ENCODE measurements around the gene TOMM5.

The TOMM5 gene

GRCh38 chr9:37617161-37617560, 24.8 kb upstream of the TOMM5 start:
- Histone ChIP-seq H3K9me2 (replicated peaks; ENCODE audit: insufficient read depth, low read length) (no peaks in the 10 kb centered on the region), H3K4me1 (ENCODE audit: low read length) (no peaks in the 10 kb centered on the region), H3K27ac (ENCODE audit: low read length) (no peak overlapping the region), H3K4me2 (ENCODE audit: low read depth, low read length) (no peak overlapping the region), H3F3A (ENCODE audit: insufficient read depth, low read length) (no peaks in the 10 kb centered on the region), H3K9me3 (replicated peaks; ENCODE audit: insufficient read depth, low read length) (no peaks in the 10 kb centered on the region), H3K4me3 (ENCODE audit: low read length) (no peak overlapping the region), H3K9ac (ENCODE audit: low read length) (no peak overlapping the region), H3K36me3 (replicated peaks; ENCODE audit: insufficient read depth, low read length) (no peaks in the 10 kb centered on the region), H4K20me1 (ENCODE audit: insufficient read depth, low read length) (no peaks in the 10 kb centered on the region), H2AFZ (ENCODE audit: low read length) (no peak overlapping the region), H3K27me3 (replicated peaks; ENCODE audit: insufficient read depth, low read length) (no peaks in the 10 kb centered on the region), H3K79me2 (ENCODE audit: low read length) (no peaks in the 10 kb centered on the region)
- DNase-seq: no peak
- TF ChIP-seq CTCF (IDR thresholded peaks at IDR 0.05; ENCODE audit: low read length) (no peak), EZH2phosphoT487 (IDR thresholded peaks at IDR 0.05; ENCODE audit: low read length) (no peak), EZH2 (optimal IDR thresholded peaks at IDR 0.05; ENCODE audit: low read depth, low read length) (no peak)

- Histone ChIP-seq H3K9ac (ENCODE audit: low read length) (no peak overlapping the region), H3K9me2 (replicated peaks; ENCODE audit: insufficient read depth, low read length) (no peaks in the 10 kb centered on the region), H3K4me3 (ENCODE audit: low read length) (no peak overlapping the region), H3K27ac (ENCODE audit: low read length) (no peak overlapping the region), H3K79me2 (ENCODE audit: low read length) (no peaks in the 10 kb centered on the region), H3K4me1 (ENCODE audit: low read length) (peaks cover 3% of the 10 kb centered on the region; the same call in 1 of the 2 replicates), H4K20me1 (ENCODE audit: insufficient read depth, low read length) (no peaks in the 10 kb centered on the region), H3K27me3 (replicated peaks; ENCODE audit: insufficient read depth, low read length) (no peaks in the 10 kb centered on the region), H3K9me3 (replicated peaks; ENCODE audit: insufficient read depth, low read length) (no peaks in the 10 kb centered on the region), H3F3A (ENCODE audit: insufficient read depth, low read length) (no peaks in the 10 kb centered on the region), H2AFZ (ENCODE audit: low read length) (no peak overlapping the region), H3K36me3 (replicated peaks; ENCODE audit: insufficient read depth, low read length) (no peaks in the 10 kb centered on the region), H3K4me2 (ENCODE audit: low read depth, low read length) (no peak overlapping the region)
- TF ChIP-seq EZH2phosphoT487 (IDR thresholded peaks at IDR 0.05; ENCODE audit: low read length) (no peak), CTCF (IDR thresholded peaks at IDR 0.05; ENCODE audit: low read length) (no peak), EZH2 (optimal IDR thresholded peaks at IDR 0.05; ENCODE audit: low read depth, low read length) (no peak)
- peak; percentile 16 for DNase-seq
Observed at GRCh38 chr9:37611961-37612360, 19.6 kb upstream of the TOMM5 start.

- Histone ChIP-seq H4K20me1 (ENCODE audit: insufficient read depth, low read length) (no peaks in the 10 kb centered on the region), H2AFZ (ENCODE audit: low read length) (no peak overlapping the region), H3K4me1 (ENCODE audit: low read length) (peaks cover 3% of the 10 kb centered on the region), H3F3A (ENCODE audit: insufficient read depth, low read length) (no peaks in the 10 kb centered on the region), H3K4me2 (ENCODE audit: low read depth, low read length) (no peak overlapping the region), H3K9me2 (replicated peaks; ENCODE audit: insufficient read depth, low read length) (no peaks in the 10 kb centered on the region), H3K9ac (ENCODE audit: low read length) (no peak overlapping the region), H3K79me2 (ENCODE audit: low read length) (no peaks in the 10 kb centered on the region), H3K4me3 (ENCODE audit: low read length) (no peak overlapping the region), H3K9me3 (replicated peaks; ENCODE audit: insufficient read depth, low read length) (no peaks in the 10 kb centered on the region), H3K27ac (ENCODE audit: low read length) (no peak overlapping the region), H3K36me3 (replicated peaks; ENCODE audit: insufficient read depth, low read length) (no peaks in the 10 kb centered on the region), H3K27me3 (replicated peaks; ENCODE audit: insufficient read depth, low read length) (no peaks in the 10 kb centered on the region)
- no peak for TF ChIP-seq EZH2 (optimal IDR thresholded peaks at IDR 0.05; ENCODE audit: low read depth, low read length)
- no peak for TF ChIP-seq CTCF (IDR thresholded peaks at IDR 0.05; ENCODE audit: low read length)
- no peak for TF ChIP-seq EZH2phosphoT487 (IDR thresholded peaks at IDR 0.05; ENCODE audit: low read length)
- no peak for DNase-seq
Observed at GRCh38 chr9:37611014-37611413, 18.6 kb upstream of the TOMM5 start.
